Fibroblast of the aortic adventitia (primary cell): Measurements from ENCODE around the gene TSHR. TPM values are rescaled to one million over a fixed set of nuclear protein-coding genes. Genes with fewer than 3 reads are reported as not detected.
A peak's percentile ranks its signal among the peaks of the same experiment; 100 is the strongest.

Source experiments
- DNase-seq: peaks from one replicate; pipeline ENCODE4 v3.0.0-alpha.2; 2010; ENCODE audit warnings: low read depth
- H3K4me3 ChIP-seq: 2 replicates; pipeline ENCODE4 v1.5.1; 2011; ENCODE audit warnings: low read depth, mild to moderate bottlenecking, control low read depth, low read length, moderate library complexity
- total RNA-seq: library from RNA; depleted of rRNA; stranded (reverse); fragments of >200 nt; gene quantifications from 2 replicates; pipeline ENCODE4 v1.2.3, GENCODE V29; 2012; ENCODE audit warnings: low replicate concordance
- TF ChIP-seq, protein P1 (sequence below): IDR thresholded peaks from 2 replicates; pipeline ENCODE4 v1.5.1; 2011; ENCODE audit warnings: mild to moderate bottlenecking, low read length, control low read depth, inconsistent platforms; ENCODE audit not compliant: insufficient read depth

TSHR gene
- total RNA-seq, 1 donor, result not detected

DNA sequence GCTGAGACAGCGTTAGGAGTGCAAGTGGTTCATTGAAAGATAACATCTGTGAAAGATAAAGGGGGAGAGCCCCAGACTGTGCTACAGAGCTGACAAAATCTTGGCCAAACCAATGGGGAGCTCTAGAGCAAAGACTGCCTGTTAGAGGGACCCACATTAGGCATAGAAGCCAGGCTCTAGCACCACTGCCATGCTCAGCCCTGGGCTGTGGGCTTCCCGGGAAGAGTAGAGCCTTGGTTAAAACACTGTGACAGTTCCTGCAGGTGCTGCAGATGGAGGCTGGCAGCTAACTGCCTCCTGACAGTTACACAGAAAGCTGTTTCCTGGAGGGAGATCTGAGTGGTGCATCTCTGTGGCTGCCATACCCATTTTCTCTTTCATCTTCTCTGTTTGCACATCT, 23.0 kb downstream of the TSHR start:
- H3K4me3 ChIP-seq, result no peak overlapping the region
- no peak for DNase-seq
- TF ChIP-seq, protein P1, sequence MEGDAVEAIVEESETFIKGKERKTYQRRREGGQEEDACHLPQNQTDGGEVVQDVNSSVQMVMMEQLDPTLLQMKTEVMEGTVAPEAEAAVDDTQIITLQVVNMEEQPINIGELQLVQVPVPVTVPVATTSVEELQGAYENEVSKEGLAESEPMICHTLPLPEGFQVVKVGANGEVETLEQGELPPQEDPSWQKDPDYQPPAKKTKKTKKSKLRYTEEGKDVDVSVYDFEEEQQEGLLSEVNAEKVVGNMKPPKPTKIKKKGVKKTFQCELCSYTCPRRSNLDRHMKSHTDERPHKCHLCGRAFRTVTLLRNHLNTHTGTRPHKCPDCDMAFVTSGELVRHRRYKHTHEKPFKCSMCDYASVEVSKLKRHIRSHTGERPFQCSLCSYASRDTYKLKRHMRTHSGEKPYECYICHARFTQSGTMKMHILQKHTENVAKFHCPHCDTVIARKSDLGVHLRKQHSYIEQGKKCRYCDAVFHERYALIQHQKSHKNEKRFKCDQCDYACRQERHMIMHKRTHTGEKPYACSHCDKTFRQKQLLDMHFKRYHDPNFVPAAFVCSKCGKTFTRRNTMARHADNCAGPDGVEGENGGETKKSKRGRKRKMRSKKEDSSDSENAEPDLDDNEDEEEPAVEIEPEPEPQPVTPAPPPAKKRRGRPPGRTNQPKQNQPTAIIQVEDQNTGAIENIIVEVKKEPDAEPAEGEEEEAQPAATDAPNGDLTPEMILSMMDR, result no peak

DNA sequence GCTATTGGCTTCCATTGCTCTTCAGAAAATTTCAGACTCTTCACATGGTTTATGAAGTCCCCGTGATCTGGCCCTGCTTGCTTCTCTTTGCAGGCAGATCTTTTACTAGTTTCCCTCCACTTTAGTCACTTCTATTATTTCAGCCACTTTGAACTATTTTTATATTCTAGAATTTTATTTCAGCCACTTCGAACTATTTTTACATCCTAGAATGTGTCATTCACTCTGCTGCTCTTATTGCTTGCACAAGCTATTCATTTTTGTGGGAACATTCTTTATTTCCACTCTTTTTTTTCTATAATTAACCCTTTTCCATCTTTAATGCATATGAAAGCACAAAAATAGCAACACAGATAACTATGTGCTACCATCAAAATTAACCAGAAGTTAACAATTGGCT, 24.5 kb downstream of the TSHR start:
- TF ChIP-seq, protein P1, result no peak
- no peak overlapping the region for H3K4me3 ChIP-seq
- DNase-seq, result no peak

DNA sequence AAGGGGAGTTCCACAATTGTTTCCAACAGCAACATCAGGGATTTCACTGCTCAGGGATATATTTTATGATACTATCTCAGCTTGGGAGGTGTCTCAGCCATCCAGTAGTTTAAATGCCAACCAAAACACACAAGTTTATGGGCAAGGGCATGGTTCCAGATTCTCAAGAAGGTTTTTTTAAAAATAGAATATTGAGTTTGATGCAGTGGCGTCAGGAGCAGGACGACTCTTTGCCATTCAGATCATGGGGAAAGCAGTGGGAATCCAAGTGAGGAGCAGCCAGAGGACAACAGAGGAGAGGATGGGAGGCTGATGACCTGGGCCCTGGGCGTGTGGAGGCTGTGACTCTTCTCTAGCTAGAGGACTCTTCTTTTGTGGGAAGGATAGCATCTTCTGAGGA, 25.7 kb downstream of the TSHR start:
- no peak for DNase-seq
- TF ChIP-seq, protein P1, result no peak
- no peak overlapping the region for H3K4me3 ChIP-seq

DNA sequence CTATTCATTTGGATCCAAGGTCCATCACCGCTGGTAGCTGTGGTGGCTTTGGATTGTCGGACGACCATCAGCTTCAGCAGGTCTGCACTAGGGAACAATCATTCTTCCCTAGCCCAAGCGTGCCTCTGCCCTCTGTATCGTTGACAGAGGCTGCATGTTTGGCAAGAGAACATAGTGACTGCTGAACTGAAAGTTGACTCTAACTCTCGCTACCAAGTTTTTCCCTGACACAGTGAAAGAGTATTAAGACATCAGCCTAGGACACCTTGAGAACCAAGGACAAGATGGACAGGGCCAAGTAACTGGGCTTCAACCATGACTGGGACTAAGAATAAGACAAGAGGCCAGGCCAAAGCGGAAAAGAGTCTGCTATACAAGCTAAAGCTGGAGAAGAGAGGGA, 26.3 kb downstream of the TSHR start:
- TF ChIP-seq, protein P1, result no peak
- no peak for DNase-seq
- no peak overlapping the region for H3K4me3 ChIP-seq

DNA sequence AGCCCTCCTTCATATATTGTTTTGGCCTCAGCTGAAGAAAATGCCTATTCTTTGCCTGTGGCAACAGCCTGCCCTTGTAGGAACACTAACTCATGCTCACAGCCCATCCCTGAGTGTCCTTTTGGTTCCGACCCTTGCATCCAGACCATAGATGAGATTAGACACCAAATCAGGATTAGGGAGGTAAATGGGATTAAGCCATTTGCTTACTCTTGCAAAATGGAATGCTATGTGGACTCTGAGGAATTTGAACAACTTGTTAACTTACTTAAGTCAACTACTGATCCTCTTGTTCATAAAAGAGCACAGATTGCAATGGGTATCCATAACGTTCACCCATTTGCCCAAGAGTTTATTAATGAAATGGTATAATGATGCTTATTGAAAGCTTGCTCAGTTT, 27.3 kb downstream of the TSHR start:
- no peak for DNase-seq
- TF ChIP-seq, protein P1, result no peak
- H3K4me3 ChIP-seq, result no peak overlapping the region

DNA sequence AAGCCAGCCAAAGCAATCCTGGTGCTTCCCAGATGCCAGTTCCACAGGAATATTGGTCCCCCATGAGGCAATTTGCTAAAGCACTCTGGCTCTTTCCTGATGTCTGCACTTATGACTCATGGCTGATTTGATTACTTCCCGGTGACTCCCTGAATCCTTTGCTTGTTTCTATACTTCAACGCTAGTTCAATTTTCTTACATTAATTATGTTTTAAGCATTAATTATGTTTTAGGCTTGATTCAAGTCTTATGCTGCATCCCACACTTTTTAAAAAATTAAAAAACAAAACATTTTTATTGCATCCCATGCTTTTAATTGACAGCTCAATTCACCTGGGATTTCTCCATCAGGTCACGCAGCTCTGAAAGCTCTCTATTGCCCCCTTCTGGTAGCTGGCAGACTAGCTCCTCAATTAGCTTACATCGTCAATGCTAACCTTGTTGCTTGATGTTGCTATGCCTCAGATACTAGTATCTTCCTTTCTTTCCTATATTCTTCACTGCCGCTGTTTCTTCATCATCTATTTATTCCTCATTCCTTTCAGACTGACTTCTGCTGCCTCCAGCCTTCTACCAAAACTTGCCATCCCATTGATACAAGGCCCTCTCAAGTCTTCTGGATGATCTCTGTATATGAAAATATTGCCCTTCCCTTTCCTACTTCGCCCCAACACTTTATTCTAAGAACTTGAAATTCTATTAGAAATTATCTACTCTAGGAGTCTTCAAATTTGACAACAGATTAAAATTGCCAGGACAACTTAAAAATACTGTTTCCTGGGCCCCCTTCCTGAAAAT, 32.0 kb downstream of the TSHR start:
- no peak overlapping the region for H3K4me3 ChIP-seq
- DNase-seq, result peak; percentile 82
- TF ChIP-seq, protein P1, result peak; percentile 95

DNA sequence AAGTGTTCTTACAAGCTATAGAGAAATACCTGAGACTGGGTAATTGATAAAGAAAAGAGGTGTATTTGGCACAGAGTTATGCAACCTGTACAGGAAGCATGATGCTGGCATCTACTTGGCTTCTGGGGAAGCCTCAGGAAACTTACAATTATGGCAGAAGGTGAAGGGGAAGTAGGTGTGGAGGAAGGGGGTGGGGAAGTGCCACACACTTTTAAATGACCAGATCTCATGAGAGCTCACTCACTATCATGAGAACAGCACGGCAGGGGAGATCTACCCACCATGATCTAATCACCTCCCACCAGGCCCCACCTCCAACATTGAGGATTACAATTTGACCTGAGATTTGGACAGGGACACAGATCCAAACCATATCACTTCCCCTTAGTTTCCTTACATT, 32.8 kb downstream of the TSHR start:
- no peak for DNase-seq
- no peak overlapping the region for H3K4me3 ChIP-seq
- TF ChIP-seq, protein P1, result no peak
